ENCODE measurements around the gene LCN10.

LCN10 gene

GRCh38 chr9:136697821-136698526 lies 44.8 kb downstream of the LCN10 start:
- no peak for DNase-seq

- no peak for DNase-seq
Observed at GRCh38 chr9:136697146-136697820, 45.5 kb downstream of the LCN10 start.

DNA sequence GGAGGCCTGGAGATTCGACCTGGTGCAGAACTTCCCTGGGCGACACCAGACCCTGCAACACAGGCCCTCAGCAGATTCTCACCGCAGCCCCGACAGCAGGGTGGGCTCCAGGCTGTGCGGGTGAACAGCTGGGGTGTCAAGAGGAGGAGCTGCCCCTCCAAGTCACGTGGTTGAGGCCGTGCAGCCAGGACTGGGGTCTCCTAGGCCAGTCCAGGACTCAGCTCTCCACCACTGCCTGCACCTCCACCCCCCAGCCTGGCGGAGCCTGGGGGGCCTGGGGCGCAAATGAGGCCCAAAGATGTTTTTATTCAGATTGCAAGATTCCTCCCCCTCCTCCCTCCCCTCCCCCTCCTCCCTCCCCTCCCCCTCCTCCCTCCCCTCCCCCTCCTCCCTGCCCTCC lies 46.2 kb downstream of the LCN10 start:
- peak; percentile 80 for DNase-seq

DNA sequence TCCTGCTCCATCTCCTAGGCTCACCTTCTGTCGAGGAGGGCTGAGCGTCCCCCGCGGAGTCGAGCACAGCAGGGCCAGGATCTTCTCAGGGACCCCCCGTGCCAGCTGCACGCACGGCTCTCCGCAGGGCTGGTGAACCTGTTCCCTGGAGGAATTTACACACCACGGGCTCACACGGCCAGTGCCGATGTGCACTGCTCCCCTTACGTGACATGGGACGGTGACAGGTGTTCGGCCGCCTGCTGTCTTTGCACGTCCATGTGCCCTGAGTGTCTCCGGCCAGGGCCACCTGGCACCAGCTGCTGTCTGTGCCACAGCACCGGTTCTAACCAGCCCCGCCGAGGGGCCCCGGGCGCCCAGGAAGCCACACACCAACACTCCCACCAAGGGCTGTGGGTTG lies 46.8 kb downstream of the LCN10 start:
- DNase-seq, result peak; percentile 91

- DNase-seq, result peak; percentile 91
Observed at GRCh38 chr9:136695435-136695895, 47.3 kb downstream of the LCN10 start.

DNA sequence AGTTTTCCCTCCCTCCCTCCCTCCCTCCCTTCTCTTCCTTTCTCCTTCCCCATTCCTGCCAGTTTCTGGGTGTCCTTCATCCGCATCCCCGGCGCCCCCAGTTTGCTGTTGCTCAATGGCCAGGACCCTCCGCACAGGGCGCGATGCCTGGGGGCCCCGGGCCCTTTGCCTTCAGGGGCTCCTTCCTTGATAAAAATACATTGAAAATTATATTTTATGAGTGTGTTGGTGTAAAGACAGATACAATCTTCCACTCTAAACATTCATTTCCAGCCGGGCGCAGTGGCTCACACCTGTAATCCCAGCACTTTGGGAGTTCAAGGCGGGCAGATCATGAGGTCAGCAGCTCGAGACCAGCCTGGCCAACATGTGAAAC lies 47.9 kb downstream of the LCN10 start:
- no peak for DNase-seq

DNA sequence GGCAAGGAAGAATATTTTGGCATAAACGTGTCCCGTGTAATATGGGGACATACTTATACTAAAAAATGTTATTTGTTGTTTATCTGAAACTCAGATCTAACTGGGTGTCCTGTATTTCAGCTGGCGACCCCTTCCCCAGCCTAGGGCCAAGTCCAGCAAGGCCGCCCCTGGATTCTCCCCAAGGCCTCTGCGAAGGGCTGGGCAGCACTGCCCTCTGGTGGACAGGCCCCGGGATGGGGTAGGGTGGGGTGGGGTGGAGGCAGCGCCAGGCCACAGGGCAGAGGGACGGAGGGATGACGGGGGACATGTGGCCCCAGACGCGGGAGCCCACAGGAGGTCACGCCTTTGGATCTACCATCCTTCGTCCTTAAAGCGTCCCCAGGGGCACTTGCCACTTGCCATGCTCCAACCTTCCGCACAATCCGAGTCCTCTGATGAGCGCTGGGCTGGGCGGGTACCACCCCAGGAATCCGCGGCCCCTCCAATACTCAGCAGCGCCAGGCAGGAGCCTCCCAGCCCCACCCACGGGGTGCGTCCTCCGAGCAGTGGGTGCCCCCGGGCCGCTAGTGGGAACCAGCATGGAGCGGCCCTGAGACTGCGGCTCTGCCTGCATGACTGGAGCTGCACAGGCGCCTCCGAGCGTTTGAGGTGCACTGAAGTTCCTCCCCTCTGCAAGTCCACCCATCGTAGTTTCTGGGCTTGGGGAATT lies 48.4 kb downstream of the LCN10 start:
- peak; percentile 55 for DNase-seq

DNA sequence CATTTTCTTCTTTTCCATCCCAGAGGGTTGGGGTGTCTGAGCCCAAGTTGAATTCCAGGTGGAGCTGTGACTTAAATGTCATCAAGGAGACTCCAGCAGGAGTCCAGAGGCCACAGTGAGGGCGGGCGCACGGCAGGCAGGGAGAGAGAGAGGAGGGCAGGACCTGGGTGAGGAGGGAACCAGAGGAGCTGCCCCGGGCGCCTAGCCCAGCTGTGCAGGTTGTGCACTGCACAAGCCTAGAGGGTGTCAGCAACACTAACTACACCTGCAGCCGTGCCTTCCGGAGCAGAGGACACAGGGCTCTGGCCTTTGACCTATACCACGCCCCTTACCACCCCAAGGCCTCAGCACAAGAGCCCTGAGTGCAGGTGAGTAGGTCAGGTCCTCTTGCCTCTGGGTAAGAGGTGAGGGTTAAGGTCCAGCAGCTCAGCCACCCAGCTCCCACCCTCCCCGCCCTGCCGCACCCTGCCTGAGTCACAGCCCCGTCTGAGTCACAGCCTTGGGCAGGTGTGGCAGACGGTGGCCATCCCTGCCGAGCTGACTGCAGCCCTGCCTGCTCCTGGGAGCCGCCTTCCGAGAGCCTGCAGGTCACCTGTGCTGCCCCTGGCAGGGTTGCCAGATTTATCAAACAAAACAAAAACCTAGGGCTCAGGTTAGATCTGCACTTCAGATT lies 49.1 kb downstream of the LCN10 start:
- peak; percentile 39 for DNase-seq

DNA sequence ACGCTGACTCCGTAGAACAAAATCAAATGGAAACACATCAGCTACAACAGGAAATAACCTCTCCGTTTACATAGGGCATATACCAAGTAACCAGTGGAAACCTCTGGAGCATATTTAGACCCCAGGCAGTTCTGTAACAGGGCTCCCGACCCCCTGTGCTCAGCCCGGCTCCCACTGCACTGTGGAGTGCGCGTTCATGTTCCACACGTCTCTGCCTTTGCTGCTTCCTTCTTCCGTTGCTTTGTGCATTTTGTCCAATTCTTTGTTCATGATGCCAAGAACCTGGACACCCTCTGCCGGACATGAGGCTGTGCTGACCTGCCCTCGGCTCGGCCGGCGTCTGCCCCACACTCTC lies 49.6 kb downstream of the LCN10 start:
- DNase-seq, result no peak

GRCh38 chr9:136692185-136693134 lies 50.3 kb downstream of the LCN10 start:
- DNase-seq, result no peak

GRCh38 chr9:136691316-136692184 lies 51.2 kb downstream of the LCN10 start:
- no peak for DNase-seq

- no peak for DNase-seq
Observed at GRCh38 chr9:136690806-136691261, 51.9 kb downstream of the LCN10 start.

- DNase-seq, result no peak
Observed at GRCh38 chr9:136690104-136690805, 52.5 kb downstream of the LCN10 start.

GRCh38 chr9:136689108-136689460 lies 53.7 kb downstream of the LCN10 start:
- DNase-seq, result no peak

GRCh38 chr9:136688274-136689107 lies 54.2 kb downstream of the LCN10 start:
- DNase-seq, result no peak

Data from NCI-H2171 treated with DMSO at 0.1 percent for 48 hours (cell line).